ENCODE measurements around the gene ARL4C.

ARL4C gene, protein sequence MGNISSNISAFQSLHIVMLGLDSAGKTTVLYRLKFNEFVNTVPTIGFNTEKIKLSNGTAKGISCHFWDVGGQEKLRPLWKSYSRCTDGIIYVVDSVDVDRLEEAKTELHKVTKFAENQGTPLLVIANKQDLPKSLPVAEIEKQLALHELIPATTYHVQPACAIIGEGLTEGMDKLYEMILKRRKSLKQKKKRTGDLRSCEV

DNA sequence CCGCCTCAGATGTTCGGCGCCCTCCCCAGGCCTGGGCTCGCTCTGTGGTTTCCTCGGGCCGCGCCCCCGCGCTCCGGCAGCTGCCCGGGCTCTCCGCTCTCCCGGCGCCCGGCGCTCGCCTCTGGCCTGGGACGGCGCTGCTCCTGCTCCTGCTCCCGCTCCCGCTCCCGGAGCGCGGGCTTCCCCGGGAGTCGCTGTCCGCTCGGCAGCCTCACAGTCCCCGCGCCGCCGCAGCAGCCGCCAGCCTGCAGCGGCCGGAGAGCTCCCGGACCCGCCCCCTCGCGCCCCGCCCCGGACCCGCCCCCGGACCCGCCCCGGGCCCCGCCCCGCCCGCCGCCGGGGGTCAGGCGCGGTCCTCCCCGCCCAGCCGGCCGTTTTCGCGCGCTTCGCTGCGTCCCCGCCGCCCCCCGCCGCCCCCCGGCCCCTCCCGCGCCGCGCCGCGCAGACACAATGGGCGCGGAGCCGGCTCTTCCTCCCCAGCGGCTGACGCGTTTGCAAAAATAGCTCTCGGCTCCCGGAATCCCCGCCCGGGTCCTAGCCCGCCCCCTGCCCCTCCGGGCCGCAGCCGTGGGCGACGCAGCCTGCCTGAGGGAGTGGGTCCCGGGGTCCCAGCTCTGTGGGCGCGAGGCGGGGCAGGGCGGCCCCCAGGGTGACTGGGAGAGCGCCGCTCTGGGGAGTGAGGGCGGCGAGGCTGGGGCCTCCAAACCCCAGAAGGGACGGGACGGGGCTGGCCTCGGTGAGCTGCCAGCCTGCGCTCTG, at the start of gene ARL4C:
Gene ARL4C (minus strand): TSS at position 247 of the 759 bp plus-strand sequence. CDS start 495 bp downstream, outside the sequence.
- Mint-ChIP-seq H3K4me3 (peak within 1 kb of the TSS; percentile 90 to 94), H3K9me3 (no peaks in the 10 kb centered on the region), H3K27me3 (no peaks in the 10 kb centered on the region), H3K27ac (peak within 1 kb of the TSS; percentile 96 to 97), H3K4me1 (peaks cover 44% of the 10 kb centered on the region)
- DNase-seq (peak; percentile 52 to 76), ATAC-seq (peak; percentile 66)

- no peak overlapping the region for H3K4me3 Mint-ChIP-seq
- peak; percentile 76 to 79 for DNase-seq
- peaks cover 12% of the 10 kb centered on the region for H3K4me1 Mint-ChIP-seq
- H3K27ac Mint-ChIP-seq, result no peak overlapping the region
- peaks cover 28% of the 10 kb centered on the region for H3K27me3 Mint-ChIP-seq
- ATAC-seq, result peak; percentile 90
- H3K9me3 Mint-ChIP-seq, result no peaks in the 10 kb centered on the region
Measured at GRCh38 chr2:234544659-234545611, 48.1 kb upstream of the ARL4C start.

- DNase-seq (no peak), ATAC-seq (no peak)
- Mint-ChIP-seq H3K9me3 (peaks cover 5 to 7% of the 10 kb centered on the region in 2 donors), H3K27ac (no peak overlapping the region), H3K27me3 (peaks cover 18% of the 10 kb centered on the region), H3K4me3 (no peak overlapping the region), H3K4me1 (peaks cover 12% of the 10 kb centered on the region)
Measured at GRCh38 chr2:234542742-234543141, 45.9 kb upstream of the ARL4C start.

DNA sequence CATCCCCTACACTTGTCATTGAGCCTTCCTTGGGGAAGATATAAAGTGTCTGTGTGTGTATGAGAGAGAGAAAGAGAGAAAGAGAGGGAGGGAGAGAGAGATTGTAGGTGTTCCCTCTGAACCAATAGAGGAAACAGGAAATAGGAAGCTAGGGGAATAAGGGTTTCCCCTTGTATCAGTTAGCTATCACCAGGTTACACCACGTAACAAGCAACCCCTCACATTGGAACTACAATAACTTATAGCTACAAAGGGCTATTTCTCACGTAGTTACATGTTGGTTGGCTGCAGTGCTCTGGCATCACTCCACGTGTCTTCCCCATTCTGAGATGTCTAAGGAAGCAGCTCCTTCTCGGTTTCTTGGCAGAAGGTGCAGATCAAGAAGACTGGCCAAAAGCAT, 41.0 kb upstream of the ARL4C start:
- Mint-ChIP-seq H3K9me3 (peaks cover 5 to 7% of the 10 kb centered on the region in 2 donors), H3K4me1 (no peaks in the 10 kb centered on the region), H3K27ac (no peak overlapping the region), H3K4me3 (no peak overlapping the region), H3K27me3 (no peaks in the 10 kb centered on the region)
- no peak for DNase-seq
- ATAC-seq, result no peak

GRCh38 chr2:234536178-234536965, 39.5 kb upstream of the ARL4C start:
- H3K4me1 Mint-ChIP-seq, result no peaks in the 10 kb centered on the region
- no peaks in the 10 kb centered on the region for H3K27me3 Mint-ChIP-seq
- H3K4me3 Mint-ChIP-seq, result no peak overlapping the region
- DNase-seq (no peak), ATAC-seq (no peak)
- H3K9me3 Mint-ChIP-seq, result peaks cover 5 to 7% of the 10 kb centered on the region in 2 donors
- no peak overlapping the region for H3K27ac Mint-ChIP-seq

- Mint-ChIP-seq H3K4me1 (no peaks in the 10 kb centered on the region), H3K4me3 (no peak overlapping the region), H3K27ac (no peak overlapping the region), H3K9me3 (peaks cover 5 to 7% of the 10 kb centered on the region in 2 donors), H3K27me3 (no peaks in the 10 kb centered on the region)
- DNase-seq (no peak), ATAC-seq (no peak)
Measured at GRCh38 chr2:234535464-234535863, 38.6 kb upstream of the ARL4C start.

GRCh38 chr2:234534515-234534914, 37.6 kb upstream of the ARL4C start:
- ATAC-seq (no peak), DNase-seq (no peak)
- Mint-ChIP-seq H3K27ac (no peak overlapping the region), H3K9me3 (peaks cover 2 to 3% of the 10 kb centered on the region in 2 donors), H3K4me1 (no peaks in the 10 kb centered on the region), H3K27me3 (no peaks in the 10 kb centered on the region), H3K4me3 (no peak overlapping the region)

GRCh38 chr2:234533626-234534025, 36.7 kb upstream of the ARL4C start:
- H3K27ac Mint-ChIP-seq, result no peak overlapping the region
- no peaks in the 10 kb centered on the region for H3K4me1 Mint-ChIP-seq
- no peak overlapping the region for H3K4me3 Mint-ChIP-seq
- ATAC-seq, result no peak
- no peaks in the 10 kb centered on the region for H3K9me3 Mint-ChIP-seq
- DNase-seq, result no peak
- H3K27me3 Mint-ChIP-seq, result peaks cover 7% of the 10 kb centered on the region

DNA sequence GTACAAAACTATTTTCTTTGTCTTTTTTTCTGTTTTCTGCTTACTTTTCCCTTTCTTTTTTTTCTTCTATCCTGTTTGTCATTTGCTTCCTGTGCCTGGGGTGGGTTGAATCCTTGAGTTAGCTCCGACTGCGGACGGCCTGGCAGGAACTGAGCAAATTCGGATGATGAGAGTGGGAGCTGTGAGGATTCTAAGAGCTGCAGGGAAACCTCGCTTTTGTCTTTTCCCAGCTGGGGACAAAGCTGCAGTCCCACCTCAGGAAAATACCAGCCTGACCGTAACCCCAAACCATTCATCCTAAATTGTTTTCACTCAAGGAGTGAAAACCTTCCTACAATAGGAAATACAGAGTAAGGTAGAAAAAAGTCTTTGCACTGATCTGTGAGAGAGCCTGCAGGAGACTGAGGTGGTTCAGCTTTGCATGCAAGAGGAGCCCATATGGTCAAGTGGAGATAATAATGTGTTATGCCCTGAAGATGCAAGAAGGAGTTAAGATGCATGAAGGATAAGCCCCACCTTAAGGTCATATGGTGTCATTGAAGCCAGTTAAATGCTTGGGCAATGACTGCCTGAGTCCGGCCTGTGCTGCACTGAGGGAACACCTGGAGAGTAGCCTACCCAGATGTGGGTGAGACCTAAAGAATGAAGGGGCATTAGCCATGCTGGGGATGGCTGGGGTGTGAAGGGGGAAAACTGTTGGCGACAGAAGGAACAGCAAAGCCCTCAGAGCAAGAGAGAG, 31.7 kb upstream of the ARL4C start:
- Mint-ChIP-seq H3K4me1 (no peaks in the 10 kb centered on the region), H3K27me3 (peaks cover 8% of the 10 kb centered on the region), H3K9me3 (peaks cover 0 to 6% of the 10 kb centered on the region in 2 donors), H3K27ac (no peak overlapping the region), H3K4me3 (no peak overlapping the region)
- ATAC-seq (no peak), DNase-seq (no peak)

DNA sequence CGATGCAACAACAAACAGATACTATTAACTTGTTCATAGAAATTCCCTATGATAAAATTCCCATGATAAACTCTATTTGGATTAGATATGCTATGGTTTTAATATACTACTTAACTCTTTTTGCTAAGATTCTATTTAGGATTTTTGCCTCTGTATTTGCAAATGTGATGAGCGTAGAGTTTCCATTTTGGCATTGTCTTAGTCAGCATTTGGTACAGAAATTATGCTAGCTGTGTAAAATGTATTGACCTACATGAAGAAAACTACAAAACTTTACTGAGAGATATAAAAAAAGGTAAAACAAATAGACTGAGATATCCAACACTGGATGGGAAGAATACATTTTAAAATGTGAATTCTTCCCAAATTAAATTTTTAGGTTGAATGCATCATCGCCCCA, 29.8 kb upstream of the ARL4C start:
- Mint-ChIP-seq H3K9me3 (peaks cover 0 to 7% of the 10 kb centered on the region in 2 donors), H3K27ac (no peak overlapping the region), H3K27me3 (peaks cover 8% of the 10 kb centered on the region), H3K4me1 (no peaks in the 10 kb centered on the region), H3K4me3 (no peak overlapping the region)
- no peak for DNase-seq
- no peak for ATAC-seq

DNA sequence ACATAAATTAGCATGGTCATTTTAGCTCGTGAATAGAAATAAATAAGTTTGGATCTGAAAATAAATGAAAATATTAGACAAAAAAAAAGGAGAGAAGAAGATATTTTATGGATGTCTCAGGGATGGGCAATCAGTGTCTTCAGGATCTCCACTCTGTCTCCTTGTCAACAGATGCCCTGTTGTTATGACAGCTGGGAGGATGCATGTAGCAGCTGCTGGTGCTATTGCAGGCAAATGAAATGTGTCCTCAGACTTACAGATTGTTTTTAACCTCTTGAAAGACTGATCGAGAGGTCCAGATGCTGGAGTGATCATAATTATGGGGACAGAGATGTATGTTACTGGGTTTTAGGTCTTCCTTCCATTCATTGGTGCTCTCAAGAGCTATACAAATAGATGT, 24.7 kb upstream of the ARL4C start:
- Mint-ChIP-seq H3K27ac (no peak overlapping the region), H3K4me3 (no peak overlapping the region), H3K9me3 (peaks cover 0 to 7% of the 10 kb centered on the region in 2 donors), H3K4me1 (no peaks in the 10 kb centered on the region), H3K27me3 (no peaks in the 10 kb centered on the region)
- no peak for DNase-seq
- no peak for ATAC-seq

GRCh38 chr2:234518986-234519642, 22.2 kb upstream of the ARL4C start:
- Mint-ChIP-seq H3K4me3 (no peak overlapping the region), H3K4me1 (no peaks in the 10 kb centered on the region), H3K27ac (no peak overlapping the region), H3K9me3 (peaks cover 0 to 7% of the 10 kb centered on the region in 2 donors), H3K27me3 (no peaks in the 10 kb centered on the region)
- ATAC-seq (no peak), DNase-seq (no peak)

DNA sequence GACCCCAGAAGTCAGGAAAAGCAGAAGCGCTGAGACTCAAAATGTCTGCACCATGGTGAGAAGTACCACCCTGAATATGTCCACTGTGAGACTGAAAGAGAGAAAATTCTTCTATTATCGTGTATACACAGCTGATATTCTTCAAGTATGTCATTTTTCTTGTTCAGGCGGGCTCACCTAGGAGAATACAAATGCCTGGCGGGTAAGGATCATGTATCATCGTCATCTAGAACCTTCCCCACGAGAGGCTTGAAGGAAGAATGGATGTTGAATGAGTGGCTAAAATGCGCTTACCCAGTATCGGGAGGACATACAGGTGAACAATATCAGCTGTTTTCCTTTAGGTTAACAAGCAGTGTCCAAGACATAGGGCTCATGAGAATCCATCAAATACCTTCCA, 21.1 kb upstream of the ARL4C start:
- ATAC-seq, result no peak

More for the DNA sequence above, 21.1 kb upstream of the ARL4C start:
- H3K9me3 Mint-ChIP-seq, result no peaks in the 10 kb centered on the region
- no peak for DNase-seq
- no peaks in the 10 kb centered on the region for H3K4me1 Mint-ChIP-seq
- no peak overlapping the region for H3K4me3 Mint-ChIP-seq
- H3K27me3 Mint-ChIP-seq, result no peaks in the 10 kb centered on the region
- H3K27ac Mint-ChIP-seq, result no peak overlapping the region

Measured in stimulated activated naive CD8-positive, alpha-beta T cell treated with anti-CD3 and anti-CD28 coated beads, Interleukin-15, amount 100 ng/mL, for 72 hours (primary cell).